Measurements from ENCODE around the gene MAGI2. TPM values are rescaled to one million over a fixed set of nuclear protein-coding genes. Genes with fewer than 3 reads are reported as not detected.

The MAGI2 gene
- total RNA-seq, 1 donor from 2014 or later = 136 TPM

GRCh38 chr7:79386688-79387422 is 66.6 kb downstream of the MAGI2 start:
- no peak for FAIRE-seq

DNA sequence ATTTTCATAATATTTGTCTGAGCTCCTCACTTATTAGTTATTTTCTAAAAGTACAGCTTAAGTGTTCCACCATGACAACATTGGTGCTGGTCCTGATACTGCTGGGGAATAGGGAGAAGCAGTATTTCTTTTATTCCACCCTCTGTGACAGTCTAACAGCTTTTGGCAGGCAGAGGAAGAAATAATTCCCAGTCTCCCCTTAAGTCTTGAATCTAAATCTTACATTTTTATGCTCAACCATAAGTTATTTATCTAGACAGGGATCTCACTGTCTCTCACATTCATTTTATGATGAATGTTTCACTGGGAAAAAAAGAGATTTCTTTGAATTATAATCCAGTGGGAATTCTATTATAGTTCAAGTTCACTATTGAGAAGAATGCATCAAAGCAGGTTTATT is 71.5 kb downstream of the MAGI2 start:
- DNase-seq (ENCODE audit: low spot score in 2 of 2) = no peak
- no peak for FAIRE-seq

More at GRCh38 chr7:79386688-79387422, 66.6 kb downstream of the MAGI2 start:
- DNase-seq (ENCODE audit: low spot score in 2 of 2) = no peak

DNA sequence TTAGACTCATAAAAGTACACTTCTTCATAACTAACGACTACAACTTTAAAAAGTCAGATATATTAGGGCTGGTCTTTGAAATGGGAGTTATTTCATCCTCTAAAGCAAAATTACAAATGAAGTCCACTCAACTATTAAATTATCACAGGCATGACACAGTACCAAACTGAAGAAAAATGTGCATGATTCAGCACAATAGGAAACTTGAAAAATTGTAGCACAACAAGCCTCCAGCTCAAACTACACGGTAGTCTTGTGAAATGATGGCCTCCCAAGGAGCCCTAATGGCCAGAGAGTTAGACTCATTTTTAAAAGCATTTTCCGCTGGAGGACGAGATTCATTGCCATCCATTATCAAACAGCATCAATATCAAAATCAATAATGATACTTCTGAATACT is 76.4 kb downstream of the MAGI2 start:
- DNase-seq (ENCODE audit: low spot score in 2 of 2) (no peak), FAIRE-seq (no peak)

GRCh38 chr7:79376299-79377025 is 77.0 kb downstream of the MAGI2 start:
- no peak for DNase-seq (ENCODE audit: low spot score in 2 of 2)
- no peak for FAIRE-seq

GRCh38 chr7:79361214-79361613 is 92.3 kb downstream of the MAGI2 start:
- FAIRE-seq (no peak), DNase-seq (ENCODE audit: low spot score in 2 of 2) (no peak)

- FAIRE-seq (peak; percentile 15), DNase-seq (ENCODE audit: low spot score in 2 of 2) (no peak)
These were observed 93.6 kb downstream of the MAGI2 start for GRCh38 chr7:79359827-79360226.

DNA sequence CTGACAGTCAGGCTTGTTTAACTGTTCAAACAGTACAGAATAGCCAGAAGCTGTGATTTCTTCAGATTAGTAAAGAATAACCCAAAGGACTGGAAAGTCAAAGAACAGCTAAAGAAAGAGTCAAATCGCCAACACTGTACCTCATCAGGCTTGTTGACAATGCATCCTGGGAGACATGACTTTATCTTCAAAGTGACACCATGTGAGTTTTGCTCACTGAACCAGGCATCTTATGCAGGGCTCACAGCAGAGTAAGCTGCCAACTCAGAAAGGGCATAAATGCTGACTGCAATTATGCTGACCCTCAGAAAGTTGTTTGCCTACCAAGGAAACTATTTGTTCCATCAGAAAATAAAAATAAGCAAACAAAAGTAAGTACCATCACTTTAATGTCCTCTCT is 96.4 kb downstream of the MAGI2 start:
- DNase-seq (ENCODE audit: low spot score in 2 of 2) (no peak), FAIRE-seq (no peak)

DNA sequence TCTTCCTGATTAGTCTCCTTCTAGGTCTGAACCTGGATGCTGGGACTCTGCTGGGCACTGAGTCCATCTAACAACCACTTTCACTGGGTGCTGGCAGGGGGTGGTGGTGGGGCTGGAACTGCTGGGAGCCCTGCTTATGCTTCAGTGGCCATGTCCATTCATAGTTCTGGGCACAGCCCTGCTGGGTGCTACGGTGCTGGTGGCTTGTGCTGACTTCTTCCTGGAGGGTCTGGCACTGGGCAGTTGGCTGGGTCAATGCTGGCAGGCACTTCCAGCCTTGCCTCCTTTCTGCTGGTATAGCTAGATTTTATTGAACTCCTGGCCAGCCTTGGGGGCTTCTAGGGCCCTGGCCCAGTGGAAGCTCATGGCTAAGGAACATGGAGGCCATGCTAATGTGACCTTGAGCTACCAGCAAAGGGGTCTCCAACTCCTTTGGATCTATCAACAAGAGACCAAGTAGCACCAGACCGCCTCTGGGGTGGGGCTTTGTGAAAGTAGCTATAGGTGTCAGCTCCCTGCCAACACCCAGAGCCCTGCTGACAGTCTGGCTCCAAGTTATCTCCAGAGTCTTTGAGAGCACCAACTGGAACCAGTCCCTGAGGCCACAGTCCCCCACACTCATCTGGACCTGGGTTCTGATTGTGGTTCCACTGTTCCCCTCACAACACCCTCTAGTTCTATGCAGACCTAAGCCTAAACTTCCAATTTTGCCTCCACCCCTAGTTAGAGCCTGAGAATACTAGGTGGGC is 99.6 kb downstream of the MAGI2 start:
- FAIRE-seq (no peak), DNase-seq (ENCODE audit: low spot score in 2 of 2) (no peak)

GRCh38 chr7:79352323-79352722 is 101.1 kb downstream of the MAGI2 start:
- DNase-seq (ENCODE audit: low spot score in 2 of 2) = no peak
- FAIRE-seq = no peak

DNA sequence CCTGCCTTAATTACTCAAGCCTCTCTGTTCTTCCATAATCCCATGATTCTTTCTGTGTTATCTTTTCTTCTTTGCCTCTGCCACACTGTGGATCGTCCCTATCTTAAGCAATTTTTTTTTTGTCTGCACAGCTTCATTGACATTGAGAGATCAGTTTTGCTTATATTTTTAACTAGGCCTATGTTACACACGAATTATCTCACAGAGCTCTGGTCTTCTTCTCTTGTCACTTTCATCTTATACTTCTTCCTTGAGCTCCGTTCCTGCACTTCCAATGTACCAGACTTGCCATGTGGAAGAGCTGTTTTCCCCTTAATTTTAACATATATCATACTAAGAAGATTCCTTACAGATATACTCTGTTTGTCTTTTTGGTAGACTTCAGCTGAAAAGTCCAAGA is 106.1 kb downstream of the MAGI2 start:
- DNase-seq (ENCODE audit: low spot score in 2 of 2) (no peak), FAIRE-seq (no peak)

DNA sequence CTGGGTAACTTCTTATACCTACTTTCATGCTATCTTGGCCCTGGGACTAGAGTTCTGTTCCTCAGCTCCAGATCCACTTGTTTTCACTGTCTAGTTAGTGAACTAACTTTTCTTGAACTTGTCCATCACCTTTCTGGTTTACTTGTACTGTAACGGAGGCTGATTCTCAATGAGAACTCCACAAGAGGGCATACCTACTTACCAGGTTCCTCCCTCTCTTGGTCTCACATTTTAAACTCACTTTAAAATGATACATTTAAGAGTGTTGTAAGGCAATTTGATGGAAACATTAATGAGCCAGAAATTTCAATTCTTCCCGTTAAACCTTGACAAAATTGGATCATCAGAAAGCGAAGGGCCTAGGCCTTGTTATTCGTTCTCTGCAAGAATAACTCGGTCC is 111.6 kb downstream of the MAGI2 start:
- DNase-seq (ENCODE audit: low spot score in 2 of 2) (no peak), FAIRE-seq (no peak)

DNA sequence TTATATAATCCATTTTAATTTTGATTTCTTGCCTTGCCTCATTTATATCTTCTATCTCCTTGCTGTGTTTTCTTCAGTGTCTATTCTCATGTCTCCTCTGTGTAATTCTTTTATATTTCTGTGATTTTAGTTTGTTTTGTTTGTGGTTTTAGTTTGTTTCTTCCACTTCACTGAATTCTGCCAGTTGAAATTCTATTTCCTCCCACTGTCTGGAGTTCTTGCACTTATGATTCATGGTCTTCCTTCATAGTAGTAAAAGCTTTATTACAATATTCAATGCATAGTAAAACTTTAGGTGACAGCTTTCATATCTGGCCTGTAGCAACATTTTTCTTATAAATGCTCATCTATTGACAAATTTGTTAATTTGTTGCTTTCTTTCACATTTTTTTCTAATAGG is 113.3 kb downstream of the MAGI2 start:
- FAIRE-seq (no peak), DNase-seq (ENCODE audit: low spot score in 2 of 2) (no peak)

DNA sequence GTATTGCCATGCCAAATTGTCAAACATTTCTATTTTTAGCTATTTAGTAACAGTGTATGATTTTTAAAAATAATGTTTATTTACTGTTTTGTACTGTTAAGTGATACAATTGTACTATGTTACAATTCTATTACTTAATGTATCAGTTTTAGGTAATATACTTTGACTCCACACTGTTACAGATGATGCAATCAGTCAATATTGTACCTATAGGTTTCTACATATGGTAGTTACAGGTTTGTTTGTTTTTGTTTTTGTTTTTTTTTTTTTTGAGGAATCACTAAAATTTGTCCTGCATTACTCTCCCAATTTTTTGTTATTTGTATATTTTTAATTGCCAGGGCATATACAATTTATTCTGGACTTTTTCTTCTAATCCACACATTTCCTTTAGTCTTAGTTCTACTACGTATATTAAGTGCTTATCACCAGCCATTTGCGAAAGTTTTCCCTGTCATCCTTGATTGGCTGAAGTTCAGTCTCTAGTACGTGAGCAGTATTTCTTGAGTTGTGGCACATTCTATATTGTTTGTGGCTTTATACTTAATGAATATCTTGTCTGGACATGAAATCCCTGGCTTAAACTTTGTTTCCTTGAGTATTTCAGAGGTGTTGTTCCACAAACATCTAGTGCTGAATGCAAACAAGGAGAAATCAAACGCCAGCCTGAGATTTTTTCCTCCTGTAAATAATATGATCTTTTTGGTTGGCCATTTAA is 114.1 kb downstream of the MAGI2 start:
- FAIRE-seq (no peak), DNase-seq (ENCODE audit: low spot score in 2 of 2) (no peak)

GRCh38 chr7:79337717-79338116 is 115.8 kb downstream of the MAGI2 start:
- FAIRE-seq (no peak), DNase-seq (ENCODE audit: low spot score in 2 of 2) (no peak)

GRCh38 chr7:79334841-79335240 is 118.6 kb downstream of the MAGI2 start:
- no peak for FAIRE-seq
- no peak for DNase-seq (ENCODE audit: low spot score in 2 of 2)

GRCh38 chr7:79334334-79334733 is 119.1 kb downstream of the MAGI2 start:
- FAIRE-seq (no peak), DNase-seq (ENCODE audit: low spot score in 2 of 2) (no peak)

- FAIRE-seq = no peak
These were observed 121.4 kb downstream of the MAGI2 start for GRCh38 chr7:79332091-79332490.

GRCh38 chr7:79329464-79329863 is 124.0 kb downstream of the MAGI2 start:
- DNase-seq (ENCODE audit: low spot score in 2 of 2) (no peak), FAIRE-seq (no peak)

More at GRCh38 chr7:79332091-79332490, 121.4 kb downstream of the MAGI2 start:
- DNase-seq (ENCODE audit: low spot score in 2 of 2) = no peak

- no peak for FAIRE-seq
- no peak for DNase-seq (ENCODE audit: low spot score in 2 of 2)
These were observed 132.6 kb downstream of the MAGI2 start for GRCh38 chr7:79320741-79321473.

GRCh38 chr7:79319369-79319768 is 134.1 kb downstream of the MAGI2 start:
- no peak for FAIRE-seq
- DNase-seq (ENCODE audit: low spot score in 2 of 2) = no peak

All from frontal cortex (tissue), 4 donors.